NCI-H1417 (cell line): ENCODE measurements around the gene MAPT.

Experiments
- DNase-seq, 3 experiments: peaks; one replicate each; lab custom pipeline; 2025; lab: John Stamatoyannopoulos, UW

The MAPT gene

GRCh38 chr17:45973946-45974859 is 79.8 kb downstream of the MAPT start:
- no peak for DNase-seq

GRCh38 chr17:45974916-45975630 is 80.7 kb downstream of the MAPT start:
- no peak for DNase-seq

GRCh38 chr17:45975640-45976295 is 81.4 kb downstream of the MAPT start:
- DNase-seq: no peak

- DNase-seq: no peak
These were observed 82.0 kb downstream of the MAPT start for GRCh38 chr17:45976391-45976754.

GRCh38 chr17:45976755-45977505 is 82.6 kb downstream of the MAPT start:
- no peak for DNase-seq

- no peak for DNase-seq
These were observed 83.1 kb downstream of the MAPT start for GRCh38 chr17:45977506-45977824.

GRCh38 chr17:45977976-45978626 is 83.7 kb downstream of the MAPT start:
- no peak for DNase-seq

GRCh38 chr17:45979137-45979536 is 84.8 kb downstream of the MAPT start:
- DNase-seq: no peak

GRCh38 chr17:45980855-45981254 is 86.5 kb downstream of the MAPT start:
- peak in 1 of 3 experiments; percentile 8 for DNase-seq

- DNase-seq: no peak
These were observed 87.0 kb downstream of the MAPT start for GRCh38 chr17:45981306-45981705.

- no peak for DNase-seq
These were observed 88.6 kb downstream of the MAPT start for GRCh38 chr17:45982791-45983613.

- no peak for DNase-seq
These were observed 89.4 kb downstream of the MAPT start for GRCh38 chr17:45983614-45984310.

GRCh38 chr17:45984368-45984767 is 90.0 kb downstream of the MAPT start:
- DNase-seq: no peak

GRCh38 chr17:45985447-45985846 is 91.1 kb downstream of the MAPT start:
- DNase-seq: no peak

- DNase-seq: no peak
These were observed 91.7 kb downstream of the MAPT start for GRCh38 chr17:45986056-45986455.

GRCh38 chr17:45987706-45988105 is 93.4 kb downstream of the MAPT start:
- DNase-seq: no peak

GRCh38 chr17:45989759-45990158 is 95.4 kb downstream of the MAPT start:
- DNase-seq: no peak

GRCh38 chr17:45990886-45991285 is 96.5 kb downstream of the MAPT start:
- DNase-seq: no peak

GRCh38 chr17:45991341-45991740 is 97.0 kb downstream of the MAPT start:
- no peak for DNase-seq

- no peak for DNase-seq
These were observed 97.8 kb downstream of the MAPT start for GRCh38 chr17:45992175-45992574.
